WTC11 (cell line): ENCODE results near the gene CTNND2. TPM values are rescaled to one million over a fixed set of nuclear protein-coding genes. Genes with fewer than 3 reads are reported as not detected.

Experiments used
- ATAC-seq: fragments of 200-7000 bp; cut with Tn5 transposase; 2 replicates; pipeline ENCODE4 v1.10.0; 2021; ENCODE audit warnings: mild to moderate bottlenecking, moderate library complexity
- CTCF ChIA-PET: fragments of 300-600 bp; sonication (Branson Sonifier 250); formaldehyde crosslinking; loops from one replicate; lab custom pipeline; 2021; ENCODE audit warnings: antibody characterized with exemption; lab: Charles Lee
- POLR2A ChIA-PET: fragments of 350-600 bp; sonication (Branson Sonifier 250); formaldehyde crosslinking; loops from one replicate; lab custom pipeline; 2021; ENCODE audit warnings: antibody characterized with exemption; lab: Charles Lee
- DNase-seq: peaks from one replicate; pipeline ENCODE4 v3.0.0; 2021; ENCODE audit warnings: low spot score
- H3K27ac Mint-ChIP-seq: 2 replicates; pipeline ENCODE4 v1.8.0; 2021; ENCODE audit warnings: mixed read lengths
- H3K27me3 Mint-ChIP-seq: 2 replicates; pipeline ENCODE4 v1.8.0; 2021; ENCODE audit warnings: low read depth, mild to moderate bottlenecking, moderate library complexity, mixed read lengths
- H3K36me3 Mint-ChIP-seq: 2 replicates; pipeline ENCODE4 v1.8.0; 2021; ENCODE audit warnings: mixed read lengths
- H3K4me1 Mint-ChIP-seq: 2 replicates; pipeline ENCODE4 v1.8.0; 2022; ENCODE audit warnings: mixed read lengths
- H3K4me3 Mint-ChIP-seq: 2 replicates; pipeline ENCODE4 v1.8.0; 2021; ENCODE audit warnings: mild to moderate bottlenecking, moderate library complexity, mixed read lengths
- H3K9me3 Mint-ChIP-seq: 2 replicates; pipeline ENCODE4 v1.8.0; 2021; ENCODE audit warnings: mixed read lengths
- ATF1 ChIP-seq: sonication (generic); formaldehyde crosslinking; IDR thresholded peaks from 2 replicates; pipeline ENCODE4 v1.8.1; 2023; ENCODE audit warnings: mild to moderate bottlenecking, moderate library complexity, missing genetic modification reagents
- GABPB1 ChIP-seq: sonication (generic); formaldehyde crosslinking; IDR thresholded peaks from 2 replicates; pipeline ENCODE4 v1.8.1; 2023; ENCODE audit warnings: mild to moderate bottlenecking, missing genetic modification reagents
- MYBL2 ChIP-seq: sonication (generic); formaldehyde crosslinking; IDR thresholded peaks from 2 replicates; pipeline ENCODE4 v1.8.1; 2023; ENCODE audit warnings: mild to moderate bottlenecking, moderate library complexity, missing genetic modification reagents
- NFE2L1 ChIP-seq: sonication (generic); formaldehyde crosslinking; IDR thresholded peaks from 2 replicates; pipeline ENCODE4 v1.8.1; 2023; ENCODE audit warnings: missing genetic modification reagents
- OVOL2 ChIP-seq: fragments of 250-450 bp; sonication (Bioruptor Pico); IDR thresholded peaks from 2 replicates; pipeline ENCODE4 v1.9.0; 2021; ENCODE audit warnings: mild to moderate bottlenecking, borderline replicate concordance
- RORB ChIP-seq: fragments of 250-450 bp; sonication (Bioruptor Pico); IDR thresholded peaks from 2 replicates; pipeline ENCODE4 v1.9.0; 2021; ENCODE audit warnings: mild to moderate bottlenecking
- TEAD4 ChIP-seq: sonication (generic); formaldehyde crosslinking; IDR thresholded peaks from 2 replicates; pipeline ENCODE4 v1.8.0; 2022; ENCODE audit warnings: mild to moderate bottlenecking, missing genetic modification reagents
- ZBTB21 ChIP-seq: sonication (generic); formaldehyde crosslinking; IDR thresholded peaks from 2 replicates; pipeline ENCODE4 v1.8.1; 2023; ENCODE audit warnings: mild to moderate bottlenecking, missing genetic modification reagents, borderline replicate concordance
- ZNF263 ChIP-seq: sonication (generic); formaldehyde crosslinking; IDR thresholded peaks from 2 replicates; pipeline ENCODE4 v1.8.1; 2022; ENCODE audit warnings: low read depth, mild to moderate bottlenecking, moderate library complexity, missing genetic modification reagents
- ZNF416 ChIP-seq: fragments of 250-450 bp; sonication (Bioruptor Pico); IDR thresholded peaks from 2 replicates; pipeline ENCODE4 v1.9.0; 2021; ENCODE audit warnings: mild to moderate bottlenecking, inconsistent platforms
- total RNA-seq: library from RNA; stranded (reverse); gene quantifications from 3 replicates; pipeline ENCODE4 v1.2.3, GENCODE V29; 2021
- TF ChIP-seq, protein P1 (sequence below): sonication (generic); formaldehyde crosslinking; IDR thresholded peaks from 2 replicates; pipeline ENCODE4 v1.8.0; 2022; ENCODE audit warnings: missing genetic modification reagents
- TF ChIP-seq, protein P2 (sequence below): fragments of 250-450 bp; sonication (Bioruptor Pico); IDR thresholded peaks from 2 replicates; pipeline ENCODE4 v1.9.0; 2021; ENCODE audit warnings: mild to moderate bottlenecking, borderline replicate concordance
- TF ChIP-seq, protein P3 (sequence below): sonication (generic); formaldehyde crosslinking; IDR thresholded peaks from 2 replicates; pipeline ENCODE4 v1.8.0; 2022; ENCODE audit warnings: mild to moderate bottlenecking, missing genetic modification reagents
- TF ChIP-seq, protein P4 (sequence below): sonication (generic); formaldehyde crosslinking; conservative IDR thresholded peaks from 2 replicates; pipeline ENCODE4 v1.8.1; 2022; ENCODE audit warnings: mild to moderate bottlenecking, missing genetic modification reagents
- TF ChIP-seq, protein P5 (sequence below): sonication (generic); formaldehyde crosslinking; IDR thresholded peaks from 2 replicates; pipeline ENCODE4 v1.8.1; 2023; ENCODE audit warnings: mild to moderate bottlenecking, missing genetic modification reagents, moderate library complexity
- TF ChIP-seq, protein P6 (sequence below): sonication (generic); formaldehyde crosslinking; IDR thresholded peaks from 2 replicates; pipeline ENCODE4 v1.8.1; 2023; ENCODE audit warnings: mild to moderate bottlenecking, missing genetic modification reagents, moderate library complexity
- TF ChIP-seq, protein P7 (sequence below): fragments of 250-450 bp; sonication (Bioruptor Pico); IDR thresholded peaks from 2 replicates; pipeline ENCODE4 v1.9.0; 2021; ENCODE audit warnings: moderate library complexity, mild to moderate bottlenecking, inconsistent platforms, borderline replicate concordance

CTNND2 gene
- total RNA-seq, 1 experiment from 2014 or later = 11.9 TPM

DNA sequence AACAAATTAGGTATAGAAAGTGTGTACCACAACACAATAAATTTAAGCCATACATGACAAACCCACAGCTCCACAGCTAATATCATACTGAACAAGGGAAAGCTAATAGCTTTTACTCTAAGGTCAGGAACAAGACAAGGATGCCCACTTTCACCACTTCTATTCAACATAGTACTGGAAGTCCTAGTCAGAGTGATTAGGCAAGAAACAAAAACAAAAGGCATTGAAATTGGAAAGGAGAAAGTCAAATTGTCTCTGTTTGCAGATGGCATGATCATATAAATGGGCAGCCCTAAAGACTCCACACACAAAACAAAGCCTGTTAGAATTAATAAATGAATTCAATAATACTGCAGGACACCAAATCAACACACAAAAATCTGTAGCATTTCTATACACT lies 548.8 kb downstream of the CTNND2 start (continued):
- TF ChIP-seq ATF1 = no peak
- no peak for TF ChIP-seq MYBL2 (CRISPR knock-in tag)
- TF ChIP-seq, all 79 proteins: peak for 0

DNA sequence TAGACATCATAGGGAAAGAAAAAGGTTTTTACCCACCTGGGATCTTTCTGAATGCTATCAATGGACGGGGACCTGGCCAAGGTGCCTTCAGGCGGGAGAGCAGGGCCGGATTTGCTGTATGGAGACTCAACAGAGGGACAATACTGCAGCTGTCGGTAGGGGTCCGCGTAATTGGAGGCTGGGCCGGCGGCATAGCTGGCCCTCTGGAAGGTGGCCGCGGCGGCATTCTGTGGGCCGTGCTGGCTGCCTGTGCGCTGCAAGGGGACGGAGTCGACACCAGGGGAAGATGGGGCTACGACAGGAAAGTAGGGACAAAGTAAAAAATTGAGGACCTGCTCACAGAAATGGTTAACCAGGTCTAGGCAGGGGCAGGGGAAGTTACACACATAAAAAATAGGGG lies 557.9 kb downstream of the CTNND2 start:
- H3K4me1 Mint-ChIP-seq = peaks cover 9% of the 10 kb centered on the region
- H3K27me3 Mint-ChIP-seq = no peaks in the 10 kb centered on the region
- no peaks in the 10 kb centered on the region for H3K9me3 Mint-ChIP-seq
- no peaks in the 10 kb centered on the region for H3K36me3 Mint-ChIP-seq
- CTCF ChIA-PET = interaction anchor here (1.9 kb wide), 1 partner anchor 15 kb away, joined by 6 read pairs; no protein-coding TSS in a partner anchor
- peak overlapping the region; percentile 72; the same call in 1 of the 2 replicates for H3K27ac Mint-ChIP-seq
- H3K4me3 Mint-ChIP-seq = no peak overlapping the region
- ATAC-seq = peak; percentile 100
- peak; percentile 66 for DNase-seq
- TF ChIP-seq, protein P1, sequence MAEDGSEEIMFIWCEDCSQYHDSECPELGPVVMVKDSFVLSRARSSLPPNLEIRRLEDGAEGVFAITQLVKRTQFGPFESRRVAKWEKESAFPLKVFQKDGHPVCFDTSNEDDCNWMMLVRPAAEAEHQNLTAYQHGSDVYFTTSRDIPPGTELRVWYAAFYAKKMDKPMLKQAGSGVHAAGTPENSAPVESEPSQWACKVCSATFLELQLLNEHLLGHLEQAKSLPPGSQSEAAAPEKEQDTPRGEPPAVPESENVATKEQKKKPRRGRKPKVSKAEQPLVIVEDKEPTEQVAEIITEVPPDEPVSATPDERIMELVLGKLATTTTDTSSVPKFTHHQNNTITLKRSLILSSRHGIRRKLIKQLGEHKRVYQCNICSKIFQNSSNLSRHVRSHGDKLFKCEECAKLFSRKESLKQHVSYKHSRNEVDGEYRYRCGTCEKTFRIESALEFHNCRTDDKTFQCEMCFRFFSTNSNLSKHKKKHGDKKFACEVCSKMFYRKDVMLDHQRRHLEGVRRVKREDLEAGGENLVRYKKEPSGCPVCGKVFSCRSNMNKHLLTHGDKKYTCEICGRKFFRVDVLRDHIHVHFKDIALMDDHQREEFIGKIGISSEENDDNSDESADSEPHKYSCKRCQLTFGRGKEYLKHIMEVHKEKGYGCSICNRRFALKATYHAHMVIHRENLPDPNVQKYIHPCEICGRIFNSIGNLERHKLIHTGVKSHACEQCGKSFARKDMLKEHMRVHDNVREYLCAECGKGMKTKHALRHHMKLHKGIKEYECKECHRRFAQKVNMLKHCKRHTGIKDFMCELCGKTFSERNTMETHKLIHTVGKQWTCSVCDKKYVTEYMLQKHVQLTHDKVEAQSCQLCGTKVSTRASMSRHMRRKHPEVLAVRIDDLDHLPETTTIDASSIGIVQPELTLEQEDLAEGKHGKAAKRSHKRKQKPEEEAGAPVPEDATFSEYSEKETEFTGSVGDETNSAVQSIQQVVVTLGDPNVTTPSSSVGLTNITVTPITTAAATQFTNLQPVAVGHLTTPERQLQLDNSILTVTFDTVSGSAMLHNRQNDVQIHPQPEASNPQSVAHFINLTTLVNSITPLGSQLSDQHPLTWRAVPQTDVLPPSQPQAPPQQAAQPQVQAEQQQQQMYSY (CRISPR knock-in tag) = no peak
- TF ChIP-seq ZNF416 (CRISPR knock-in tag) = no peak
- no peak for TF ChIP-seq GABPB1 (CRISPR knock-in tag)
- TF ChIP-seq, protein P2, sequence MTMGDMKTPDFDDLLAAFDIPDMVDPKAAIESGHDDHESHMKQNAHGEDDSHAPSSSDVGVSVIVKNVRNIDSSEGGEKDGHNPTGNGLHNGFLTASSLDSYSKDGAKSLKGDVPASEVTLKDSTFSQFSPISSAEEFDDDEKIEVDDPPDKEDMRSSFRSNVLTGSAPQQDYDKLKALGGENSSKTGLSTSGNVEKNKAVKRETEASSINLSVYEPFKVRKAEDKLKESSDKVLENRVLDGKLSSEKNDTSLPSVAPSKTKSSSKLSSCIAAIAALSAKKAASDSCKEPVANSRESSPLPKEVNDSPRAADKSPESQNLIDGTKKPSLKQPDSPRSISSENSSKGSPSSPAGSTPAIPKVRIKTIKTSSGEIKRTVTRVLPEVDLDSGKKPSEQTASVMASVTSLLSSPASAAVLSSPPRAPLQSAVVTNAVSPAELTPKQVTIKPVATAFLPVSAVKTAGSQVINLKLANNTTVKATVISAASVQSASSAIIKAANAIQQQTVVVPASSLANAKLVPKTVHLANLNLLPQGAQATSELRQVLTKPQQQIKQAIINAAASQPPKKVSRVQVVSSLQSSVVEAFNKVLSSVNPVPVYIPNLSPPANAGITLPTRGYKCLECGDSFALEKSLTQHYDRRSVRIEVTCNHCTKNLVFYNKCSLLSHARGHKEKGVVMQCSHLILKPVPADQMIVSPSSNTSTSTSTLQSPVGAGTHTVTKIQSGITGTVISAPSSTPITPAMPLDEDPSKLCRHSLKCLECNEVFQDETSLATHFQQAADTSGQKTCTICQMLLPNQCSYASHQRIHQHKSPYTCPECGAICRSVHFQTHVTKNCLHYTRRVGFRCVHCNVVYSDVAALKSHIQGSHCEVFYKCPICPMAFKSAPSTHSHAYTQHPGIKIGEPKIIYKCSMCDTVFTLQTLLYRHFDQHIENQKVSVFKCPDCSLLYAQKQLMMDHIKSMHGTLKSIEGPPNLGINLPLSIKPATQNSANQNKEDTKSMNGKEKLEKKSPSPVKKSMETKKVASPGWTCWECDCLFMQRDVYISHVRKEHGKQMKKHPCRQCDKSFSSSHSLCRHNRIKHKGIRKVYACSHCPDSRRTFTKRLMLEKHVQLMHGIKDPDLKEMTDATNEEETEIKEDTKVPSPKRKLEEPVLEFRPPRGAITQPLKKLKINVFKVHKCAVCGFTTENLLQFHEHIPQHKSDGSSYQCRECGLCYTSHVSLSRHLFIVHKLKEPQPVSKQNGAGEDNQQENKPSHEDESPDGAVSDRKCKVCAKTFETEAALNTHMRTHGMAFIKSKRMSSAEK = no peak
- TF ChIP-seq ATF1 = no peak
- TF ChIP-seq, protein P3, sequence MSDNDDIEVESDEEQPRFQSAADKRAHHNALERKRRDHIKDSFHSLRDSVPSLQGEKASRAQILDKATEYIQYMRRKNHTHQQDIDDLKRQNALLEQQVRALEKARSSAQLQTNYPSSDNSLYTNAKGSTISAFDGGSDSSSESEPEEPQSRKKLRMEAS (CRISPR knock-in tag) = no peak
- TF ChIP-seq OVOL2 (CRISPR knock-in tag) = no peak
- TF ChIP-seq, protein P4, sequence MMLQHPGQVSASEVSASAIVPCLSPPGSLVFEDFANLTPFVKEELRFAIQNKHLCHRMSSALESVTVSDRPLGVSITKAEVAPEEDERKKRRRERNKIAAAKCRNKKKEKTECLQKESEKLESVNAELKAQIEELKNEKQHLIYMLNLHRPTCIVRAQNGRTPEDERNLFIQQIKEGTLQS (CRISPR knock-in tag) = no peak
- TF ChIP-seq NFE2L1 (CRISPR knock-in tag) = no peak
- TF ChIP-seq, protein P5, sequence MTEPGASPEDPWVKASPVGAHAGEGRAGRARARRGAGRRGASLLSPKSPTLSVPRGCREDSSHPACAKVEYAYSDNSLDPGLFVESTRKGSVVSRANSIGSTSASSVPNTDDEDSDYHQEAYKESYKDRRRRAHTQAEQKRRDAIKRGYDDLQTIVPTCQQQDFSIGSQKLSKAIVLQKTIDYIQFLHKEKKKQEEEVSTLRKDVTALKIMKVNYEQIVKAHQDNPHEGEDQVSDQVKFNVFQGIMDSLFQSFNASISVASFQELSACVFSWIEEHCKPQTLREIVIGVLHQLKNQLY (CRISPR knock-in tag) = no peak
- TF ChIP-seq, protein P6, sequence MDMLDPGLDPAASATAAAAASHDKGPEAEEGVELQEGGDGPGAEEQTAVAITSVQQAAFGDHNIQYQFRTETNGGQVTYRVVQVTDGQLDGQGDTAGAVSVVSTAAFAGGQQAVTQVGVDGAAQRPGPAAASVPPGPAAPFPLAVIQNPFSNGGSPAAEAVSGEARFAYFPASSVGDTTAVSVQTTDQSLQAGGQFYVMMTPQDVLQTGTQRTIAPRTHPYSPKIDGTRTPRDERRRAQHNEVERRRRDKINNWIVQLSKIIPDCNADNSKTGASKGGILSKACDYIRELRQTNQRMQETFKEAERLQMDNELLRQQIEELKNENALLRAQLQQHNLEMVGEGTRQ (CRISPR knock-in tag) = no peak
- TF ChIP-seq ZNF263 (CRISPR knock-in tag) = no peak
- no peak for TF ChIP-seq TEAD4 (CRISPR knock-in tag)
- no peak for TF ChIP-seq RORB
- TF ChIP-seq, protein P7, sequence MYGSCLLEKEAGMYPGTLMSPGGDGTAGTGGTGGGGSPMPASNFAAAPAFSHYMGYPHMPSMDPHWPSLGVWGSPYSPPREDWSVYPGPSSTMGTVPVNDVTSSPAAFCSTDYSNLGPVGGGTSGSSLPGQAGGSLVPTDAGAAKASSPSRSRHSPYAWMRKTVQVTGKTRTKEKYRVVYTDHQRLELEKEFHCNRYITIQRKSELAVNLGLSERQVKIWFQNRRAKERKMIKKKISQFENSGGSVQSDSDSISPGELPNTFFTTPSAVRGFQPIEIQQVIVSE = no peak
- TF ChIP-seq ZBTB21 (CRISPR knock-in tag) = no peak
- TF ChIP-seq, all 79 proteins: peak for 0
- POLR2A ChIA-PET = no interaction called here
